GM12878 (cell line): ENCODE measurements around the gene METRN. TPM values are rescaled to one million over a fixed set of nuclear protein-coding genes. Genes with fewer than 3 reads are reported as not detected.

ENCODE experiments used
- ATAC-seq: fragments of 200-7000 bp; cut with Tn5 transposase; 3 replicates; pipeline ENCODE4 v1.9.1; 2020; ENCODE audit warnings: mild to moderate bottlenecking, moderate library complexity
- BruUV-seq: library from RNA; stranded (reverse); fragments of 400-500 nt; replicated peaks from 2 replicates; lab custom pipeline; 2021; lab: Mats Ljungman, UMichigan
- CTCF ChIA-PET: fragments of 300-600 bp; sonication (Branson Sonifier 250); formaldehyde crosslinking; extraction: SDS; loops from one replicate; lab custom pipeline; 2021; ENCODE audit warnings: inconsistent platforms; lab: Yijun Ruan, JAX
- POLR2A ChIA-PET: fragments of 350-600 bp; formaldehyde crosslinking; extraction: SDS; loops from one replicate; lab custom pipeline; 2021; ENCODE audit warnings: inconsistent platforms; lab: Charles Lee
- RAD21 ChIA-PET: fragments of 300-600 bp; sonication (Branson Sonifier 250); formaldehyde crosslinking; loops from one replicate; lab custom pipeline; 2023; ENCODE audit warnings: antibody characterized with exemption; ENCODE audit not compliant: unreplicated experiment; lab: Charles Lee
- SMC1A ChIA-PET: fragments of 300-600 bp; sonication (Branson Sonifier 250); formaldehyde crosslinking; loops from one replicate; lab custom pipeline; 2023; ENCODE audit not compliant: unreplicated experiment, uncharacterized antibody; lab: Charles Lee
- DNase-seq: peaks from one replicate; pipeline ENCODE4 v3.0.0-alpha.2; 2011; ENCODE audit warnings: low read depth, low spot score
- FAIRE-seq: peaks from 3 replicates; lab custom pipeline; 2011; peaks lifted over from hg19 to GRCh38; lab: Jason Lieb, UNC
- H2AFZ ChIP-seq: 2 replicates; pipeline ENCODE4 v1.6.0; 2011; ENCODE audit warnings: low read depth, low read length, control low read depth; ENCODE audit not compliant: control insufficient read depth
- H3K27ac ChIP-seq: 2 replicates; pipeline ENCODE4 v1.5.1; 2011; ENCODE audit warnings: control low read depth; ENCODE audit not compliant: control insufficient read depth, insufficient read depth
- H3K27me3 ChIP-seq, 2 experiments: replicated peaks in 1 of 2; 2 replicates each; pipeline versions ENCODE4 v1.6.0 to v1.6.1; 2011; ENCODE audit warnings: low read length in 1 of 2; ENCODE audit not compliant: control insufficient read depth in 2 of 2, insufficient read depth in 2 of 2
- H3K36me3 ChIP-seq, 2 experiments: 2 replicates each; pipeline ENCODE4 v1.5.1; 2011; ENCODE audit warnings: low read length in 1 of 2; ENCODE audit not compliant: control insufficient read depth in 2 of 2, insufficient read depth in 2 of 2
- H3K4me1 ChIP-seq: 2 replicates; pipeline ENCODE4 v1.6.1; 2011; ENCODE audit warnings: mild to moderate bottlenecking, low read length, moderate library complexity, mixed read lengths; ENCODE audit not compliant: control insufficient read depth, insufficient read depth
- H3K4me2 ChIP-seq: 2 replicates; pipeline ENCODE4 v1.6.0; 2011; ENCODE audit warnings: control low read depth; ENCODE audit not compliant: control insufficient read depth, insufficient read depth
- H3K4me3 ChIP-seq: fragments of 200-600 bp; sonication (generic); 2 replicates; pipeline ENCODE4 v1.5.1; 2016
- H3K79me2 ChIP-seq: 2 replicates; pipeline ENCODE4 v1.6.0; 2011; ENCODE audit warnings: low read length; ENCODE audit not compliant: control insufficient read depth, insufficient read depth
- H3K9ac ChIP-seq: 2 replicates; pipeline ENCODE4 v1.8.0; 2011; ENCODE audit warnings: low read length, control low read depth, mixed read lengths; ENCODE audit not compliant: control insufficient read depth, insufficient read depth
- H3K9me3 ChIP-seq: replicated peaks from 3 replicates; pipeline ENCODE4 v1.5.1; 2011; ENCODE audit warnings: mild to moderate bottlenecking, low read length; ENCODE audit not compliant: control insufficient read depth, insufficient read depth
- H4K20me1 ChIP-seq: 2 replicates; pipeline ENCODE4 v1.6.0; 2011; ENCODE audit not compliant: control insufficient read depth, insufficient read depth
- CEBPB ChIP-seq, 2 experiments: fragments of 150-350 bp in 1 of 2; IDR thresholded peaks; 2 replicates each; pipeline ENCODE4 v1.6.1; 2012 to 2014; ENCODE audit warnings: low read depth in 2 of 2, low read length in 2 of 2, borderline replicate concordance in 1 of 2, inconsistent platforms in 1 of 2
- CHD2 ChIP-seq: IDR thresholded peaks from 2 replicates; pipeline ENCODE4 v1.6.1; 2011; ENCODE audit warnings: low read depth, low read length, improper control_type of control experiment, borderline replicate concordance
- ESRRA ChIP-seq: IDR thresholded peaks from 2 replicates; pipeline ENCODE4 v1.6.1; 2012; ENCODE audit warnings: mild to moderate bottlenecking, low read length, improper control_type of control experiment
- EZH2 ChIP-seq: IDR thresholded peaks from 2 replicates; pipeline ENCODE4 v1.6.1; 2012; ENCODE audit warnings: low read depth, mild to moderate bottlenecking, control low read depth, inconsistent platforms, low read length, borderline replicate concordance; ENCODE audit not compliant: control insufficient read depth
- FOS ChIP-seq: IDR thresholded peaks from 3 replicates; pipeline ENCODE4 v1.6.1; 2011; ENCODE audit warnings: borderline replicate concordance; ENCODE audit not compliant: insufficient read length; ENCODE audit errors: extremely low read depth
- GATAD2B ChIP-seq: fragments of 450-650 bp; conservative IDR thresholded peaks from 2 replicates; pipeline ENCODE4 v1.6.1; 2017; ENCODE audit warnings: low read depth, mild to moderate bottlenecking, moderate library complexity
- MTA3 ChIP-seq: IDR thresholded peaks from 2 replicates; pipeline ENCODE4 v1.6.1; 2012; ENCODE audit warnings: low read length, inconsistent platforms, borderline replicate concordance
- PML ChIP-seq: IDR thresholded peaks from 2 replicates; pipeline ENCODE4 v1.6.1; 2012; ENCODE audit warnings: low read length, inconsistent platforms
- RAD21 ChIP-seq: IDR thresholded peaks from 2 replicates; pipeline ENCODE4 v1.6.1; 2011; ENCODE audit warnings: mild to moderate bottlenecking, low read depth, low read length, moderate library complexity; ENCODE audit not compliant: insufficient read depth
- SUZ12 ChIP-seq: fragments of 200-600 bp; sonication (generic); IDR thresholded peaks from one replicate; pipeline ENCODE4 v1.6.1; 2018; ENCODE audit warnings: antibody characterized with exemption, mild to moderate bottlenecking; ENCODE audit not compliant: unreplicated experiment
- TAF1 ChIP-seq: IDR thresholded peaks from 2 replicates; pipeline ENCODE4 v1.6.1; 2011; ENCODE audit warnings: mild to moderate bottlenecking, low read depth, low read length, borderline replicate concordance
- TCF3 ChIP-seq: IDR thresholded peaks from 2 replicates; pipeline ENCODE4 v1.6.1; 2012; ENCODE audit warnings: low read depth, mild to moderate bottlenecking, low read length, borderline replicate concordance; ENCODE audit not compliant: insufficient read depth
- YBX1 ChIP-seq: fragments of 450-650 bp; IDR thresholded peaks from 2 replicates; pipeline ENCODE4 v1.6.1; 2016; ENCODE audit warnings: antibody characterized with exemption
- WGBS: methylation state at CpG from one replicate; pipeline ENCODE4 v1.1.6; 2016; ENCODE audit warnings: low lambda C conversion rate; ENCODE audit not compliant: insufficient replicate concordance, insufficient coverage; ENCODE audit errors: missing lambda C conversion rate; 5-methylcytosine and 5-hydroxymethylcytosine counted together
- in situ Hi-C: fragments of 300-500 bp; cut with MboI; formaldehyde crosslinking; loops from 9 replicates; pipeline ENCODE4 v1.14.3; 2018; ENCODE audit warnings: mixed read lengths
- intact Hi-C: fragments of 100-400 bp; cut with micrococcal nuclease; formaldehyde crosslinking; loops from one replicate; pipeline ENCODE4 v1.14.2; 2022; ENCODE audit not compliant: unreplicated experiment
- polyA plus RNA-seq, 11 experiments: library from polyadenylated mRNA; depleted of rRNA in 4 of 11; unstranded in 6 of 11; stranded (reverse) in 5 of 11; fragments of >200 nt; fragmentation: Nextera tagmentation in 4 of 11; fragmentation: Illumina TruSeq in 1 of 11; extraction: Ambion mirVana in 4 of 11; extraction: Trizol in 1 of 11; gene quantifications; 1 replicate in 1 of 11; 2 replicates in 10 of 11; pipeline versions ENCODE4 v1.2.1 to v1.2.3, GENCODE V29; 2011 to 2016; ENCODE audit warnings: inconsistent platforms in 2 of 11, missing spikeins in 2 of 11, low read depth in 1 of 11
- total RNA-seq, 4 experiments: library from RNA; depleted of rRNA in 3 of 4; stranded (reverse); fragments of >200 nt in 3 of 4; fragmentation: Illumina TruSeq in 1 of 4; extraction: Trizol in 1 of 4; gene quantifications; 2 replicates each; pipeline versions ENCODE4 v1.2.1 to v1.2.3, GENCODE V29; 2013 to 2021
- TF ChIP-seq, protein P1 (sequence below): fragments of 450-650 bp; formaldehyde crosslinking; IDR thresholded peaks from 2 replicates; pipeline ENCODE4 v1.4.0; 2020; ENCODE audit warnings: mild to moderate bottlenecking, moderate library complexity
- TF ChIP-seq, protein P2 (sequence below): IDR thresholded peaks from 2 replicates; pipeline ENCODE4 v1.6.1; 2011; ENCODE audit warnings: low read depth, mild to moderate bottlenecking, low read length, moderate library complexity, borderline replicate concordance; ENCODE audit errors: extremely low read depth
- TF ChIP-seq, protein P3 (sequence below): fragments of 450-650 bp; IDR thresholded peaks from 2 replicates; pipeline ENCODE4 v1.6.1; 2018; ENCODE audit warnings: mild to moderate bottlenecking, low read depth, moderate library complexity; ENCODE audit not compliant: partially characterized antibody

METRN gene
- total and polyA plus RNA-seq, 10 of the 15 experiments (the other 5 are each of a cell fraction or from before 2014, with no cell fraction given), result 0.11 to 12.8 (median 1.1) TPM; not detected in 1

DNA sequence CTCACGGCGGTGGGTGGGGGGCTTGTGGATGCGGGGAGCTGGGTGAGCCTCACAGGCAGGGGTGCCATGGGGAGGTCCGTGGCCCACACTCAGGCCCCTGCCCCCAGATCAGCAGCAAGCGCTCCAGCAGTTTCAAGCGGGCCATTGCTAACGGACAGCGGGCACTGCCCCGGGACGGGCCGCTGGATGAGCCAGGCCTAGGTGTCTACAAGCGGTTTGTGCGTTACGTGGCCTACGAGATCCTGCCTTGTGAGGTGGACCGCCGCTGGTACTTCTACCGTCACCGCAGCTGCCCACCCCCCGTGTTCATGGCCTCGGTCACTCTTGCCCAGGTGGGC, 38.4 kb upstream of the METRN start:
- CTCF ChIA-PET, result interaction anchor here (0.7 kb wide), 1 partner anchor 535 kb away, joined by 3 read pairs; no protein-coding TSS in a partner anchor
- Histone ChIP-seq H3K27ac (no peak overlapping the region), H2AFZ (no peak overlapping the region), H3K9me3 (no peaks in the 10 kb centered on the region), H4K20me1 (peaks cover 5% of the 10 kb centered on the region; the same call in 1 of the 2 replicates), H3K79me2 (peaks cover 12% of the 10 kb centered on the region), H3K4me3 (no peak overlapping the region), H3K27me3 (no peaks in the 10 kb centered on the region), H3K9ac (no peak overlapping the region), H3K36me3 (peaks cover 0 to 6% of the 10 kb centered on the region in 2 experiments; a peak in 2 of 4 replicates), H3K4me1 (peaks cover 3% of the 10 kb centered on the region), H3K4me2 (no peak overlapping the region)
- no TSS peak for BruUV-seq
- in situ Hi-C loops (no loop called here), intact Hi-C loops (no loop called here)
- ATAC-seq (no peak), FAIRE-seq (no peak), DNase-seq (no peak)
- 92% methylated on average over 20 of the region's 21 CpGs for WGBS
- POLR2A ChIA-PET, result no interaction called here
- RAD21 ChIA-PET, result no interaction called here
- SMC1A ChIA-PET, result no interaction called here
- TF ChIP-seq, protein P1, sequence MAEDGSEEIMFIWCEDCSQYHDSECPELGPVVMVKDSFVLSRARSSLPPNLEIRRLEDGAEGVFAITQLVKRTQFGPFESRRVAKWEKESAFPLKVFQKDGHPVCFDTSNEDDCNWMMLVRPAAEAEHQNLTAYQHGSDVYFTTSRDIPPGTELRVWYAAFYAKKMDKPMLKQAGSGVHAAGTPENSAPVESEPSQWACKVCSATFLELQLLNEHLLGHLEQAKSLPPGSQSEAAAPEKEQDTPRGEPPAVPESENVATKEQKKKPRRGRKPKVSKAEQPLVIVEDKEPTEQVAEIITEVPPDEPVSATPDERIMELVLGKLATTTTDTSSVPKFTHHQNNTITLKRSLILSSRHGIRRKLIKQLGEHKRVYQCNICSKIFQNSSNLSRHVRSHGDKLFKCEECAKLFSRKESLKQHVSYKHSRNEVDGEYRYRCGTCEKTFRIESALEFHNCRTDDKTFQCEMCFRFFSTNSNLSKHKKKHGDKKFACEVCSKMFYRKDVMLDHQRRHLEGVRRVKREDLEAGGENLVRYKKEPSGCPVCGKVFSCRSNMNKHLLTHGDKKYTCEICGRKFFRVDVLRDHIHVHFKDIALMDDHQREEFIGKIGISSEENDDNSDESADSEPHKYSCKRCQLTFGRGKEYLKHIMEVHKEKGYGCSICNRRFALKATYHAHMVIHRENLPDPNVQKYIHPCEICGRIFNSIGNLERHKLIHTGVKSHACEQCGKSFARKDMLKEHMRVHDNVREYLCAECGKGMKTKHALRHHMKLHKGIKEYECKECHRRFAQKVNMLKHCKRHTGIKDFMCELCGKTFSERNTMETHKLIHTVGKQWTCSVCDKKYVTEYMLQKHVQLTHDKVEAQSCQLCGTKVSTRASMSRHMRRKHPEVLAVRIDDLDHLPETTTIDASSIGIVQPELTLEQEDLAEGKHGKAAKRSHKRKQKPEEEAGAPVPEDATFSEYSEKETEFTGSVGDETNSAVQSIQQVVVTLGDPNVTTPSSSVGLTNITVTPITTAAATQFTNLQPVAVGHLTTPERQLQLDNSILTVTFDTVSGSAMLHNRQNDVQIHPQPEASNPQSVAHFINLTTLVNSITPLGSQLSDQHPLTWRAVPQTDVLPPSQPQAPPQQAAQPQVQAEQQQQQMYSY, result no peak
- TF ChIP-seq TCF3, result no peak
- TF ChIP-seq MTA3, result no peak
- TF ChIP-seq YBX1, result no peak
- no peak for TF ChIP-seq TAF1
- TF ChIP-seq, protein P2, sequence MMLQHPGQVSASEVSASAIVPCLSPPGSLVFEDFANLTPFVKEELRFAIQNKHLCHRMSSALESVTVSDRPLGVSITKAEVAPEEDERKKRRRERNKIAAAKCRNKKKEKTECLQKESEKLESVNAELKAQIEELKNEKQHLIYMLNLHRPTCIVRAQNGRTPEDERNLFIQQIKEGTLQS, result no peak
- TF ChIP-seq, protein P3, sequence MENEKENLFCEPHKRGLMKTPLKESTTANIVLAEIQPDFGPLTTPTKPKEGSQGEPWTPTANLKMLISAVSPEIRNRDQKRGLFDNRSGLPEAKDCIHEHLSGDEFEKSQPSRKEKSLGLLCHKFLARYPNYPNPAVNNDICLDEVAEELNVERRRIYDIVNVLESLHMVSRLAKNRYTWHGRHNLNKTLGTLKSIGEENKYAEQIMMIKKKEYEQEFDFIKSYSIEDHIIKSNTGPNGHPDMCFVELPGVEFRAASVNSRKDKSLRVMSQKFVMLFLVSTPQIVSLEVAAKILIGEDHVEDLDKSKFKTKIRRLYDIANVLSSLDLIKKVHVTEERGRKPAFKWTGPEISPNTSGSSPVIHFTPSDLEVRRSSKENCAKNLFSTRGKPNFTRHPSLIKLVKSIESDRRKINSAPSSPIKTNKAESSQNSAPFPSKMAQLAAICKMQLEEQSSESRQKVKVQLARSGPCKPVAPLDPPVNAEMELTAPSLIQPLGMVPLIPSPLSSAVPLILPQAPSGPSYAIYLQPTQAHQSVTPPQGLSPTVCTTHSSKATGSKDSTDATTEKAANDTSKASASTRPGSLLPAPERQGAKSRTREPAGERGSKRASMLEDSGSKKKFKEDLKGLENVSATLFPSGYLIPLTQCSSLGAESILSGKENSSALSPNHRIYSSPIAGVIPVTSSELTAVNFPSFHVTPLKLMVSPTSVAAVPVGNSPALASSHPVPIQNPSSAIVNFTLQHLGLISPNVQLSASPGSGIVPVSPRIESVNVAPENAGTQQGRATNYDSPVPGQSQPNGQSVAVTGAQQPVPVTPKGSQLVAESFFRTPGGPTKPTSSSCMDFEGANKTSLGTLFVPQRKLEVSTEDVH, result no peak
- no peak for TF ChIP-seq ESRRA
- no peak for TF ChIP-seq CEBPB (IDR thresholded peaks at IDR 0.05; ENCODE audit: borderline replicate concordance in 1 of 2, low read depth in 2 of 2, low read length in 2 of 2)
- no peak for TF ChIP-seq FOS
- no peak for TF ChIP-seq PML
- no peak for TF ChIP-seq CHD2
- TF ChIP-seq RAD21, result no peak
- TF ChIP-seq EZH2, result no peak
- TF ChIP-seq SUZ12, result no peak
- TF ChIP-seq GATAD2B, result no peak
